HEK293 (cell line): ENCODE data around the gene MLLT1.
"Not testable (repeated sequence)": the region's sequence is repeated elsewhere in the genome, so short reads cannot be mapped to it uniquely, and the experiment has no call there.

Source experiments
- CTCF ChIA-PET: fragments of 350-600 bp; formaldehyde crosslinking; extraction: SDS; loops from one replicate; lab custom pipeline; 2021; ENCODE audit warnings: antibody characterized with exemption; lab: Yijun Ruan, JAX
- POLR2A ChIA-PET: fragments of 300-600 bp; formaldehyde crosslinking; extraction: SDS; loops from one replicate; lab custom pipeline; 2020; ENCODE audit warnings: antibody characterized with exemption, inconsistent platforms; lab: Yijun Ruan, JAX
- H3K27ac ChIP-seq: fragments of 200-500 bp; sonication (Bioruptor generic); 2 replicates; pipeline ENCODE4 v1.5.1; 2014; ENCODE audit warnings: low read depth, low read length, control low read depth, inconsistent platforms; ENCODE audit errors: extremely low read depth
- H3K36me3 ChIP-seq, 2 experiments: fragments of 200-500 bp in 1 of 2; sonication (Bioruptor generic) in 1 of 2; 1 replicate in 1 of 2; 2 replicates in 1 of 2; pipeline ENCODE4 v1.5.1; 2014 to 2017; ENCODE audit warnings: inconsistent platforms in 2 of 2, low read length in 2 of 2; ENCODE audit not compliant: control insufficient read depth in 2 of 2, insufficient read depth in 1 of 2
- H3K4me1 ChIP-seq: fragments of 200-500 bp; sonication (Bioruptor generic); 2 replicates; pipeline ENCODE4 v1.5.1; 2014; ENCODE audit warnings: mild to moderate bottlenecking, low read length, inconsistent platforms; ENCODE audit not compliant: control insufficient read depth, insufficient read depth
- H3K4me3 ChIP-seq: 2 replicates; pipeline ENCODE4 v1.5.1; 2011; ENCODE audit warnings: low read depth, mild to moderate bottlenecking, control low read depth, low read length, moderate library complexity
- H3K9me3 ChIP-seq: fragments of 200-500 bp; sonication (Bioruptor generic); 2 replicates; pipeline ENCODE4 v1.5.1; 2014; ENCODE audit warnings: low read depth, low read length, inconsistent platforms; ENCODE audit not compliant: control insufficient read depth, insufficient read depth
- HOXD13 ChIP-seq: sonication (generic); formaldehyde crosslinking; IDR thresholded peaks from 2 replicates; pipeline ENCODE4 v1.8.0; 2022; ENCODE audit warnings: missing genetic modification reagents, borderline replicate concordance
- KLF16 ChIP-seq: fragments of 450-650 bp; formaldehyde crosslinking; IDR thresholded peaks from 2 replicates; pipeline ENCODE4 v1.5.1; 2017; ENCODE audit warnings: missing biosample characterization, missing genetic modification characterization
- ZBTB48 ChIP-seq: fragments of 450-650 bp; formaldehyde crosslinking; IDR thresholded peaks from 2 replicates; pipeline ENCODE4 v1.5.1; 2016; ENCODE audit warnings: missing biosample characterization, missing genetic modification characterization
- ZBTB7A ChIP-seq: fragments of 450-650 bp; formaldehyde crosslinking; IDR thresholded peaks from 2 replicates; pipeline ENCODE4 v1.5.1; 2016; ENCODE audit warnings: low read depth, missing biosample characterization, missing genetic modification characterization
- ZFP69B ChIP-seq: fragments of 450-650 bp; formaldehyde crosslinking; IDR thresholded peaks from 2 replicates; pipeline ENCODE4 v1.5.1; 2016; ENCODE audit warnings: missing biosample characterization, missing genetic modification characterization
- ZNF114 ChIP-seq: fragments of 450-650 bp; formaldehyde crosslinking; IDR thresholded peaks from 2 replicates; pipeline ENCODE4 v1.5.0; 2017; ENCODE audit warnings: missing biosample characterization, missing genetic modification characterization
- ZNF146 ChIP-seq: fragments of 450-650 bp; formaldehyde crosslinking; IDR thresholded peaks from 2 replicates; pipeline ENCODE4 v1.5.1; 2016; ENCODE audit warnings: missing biosample characterization, missing genetic modification characterization
- ZNF223 ChIP-seq: fragments of 450-650 bp; formaldehyde crosslinking; IDR thresholded peaks from 2 replicates; pipeline ENCODE4 v1.5.1; 2016; ENCODE audit warnings: missing biosample characterization, missing genetic modification characterization
- ZNF24 ChIP-seq: fragments of 450-650 bp; formaldehyde crosslinking; IDR thresholded peaks from 2 replicates; pipeline ENCODE4 v1.5.1; 2016; ENCODE audit warnings: missing biosample characterization, missing genetic modification characterization
- ZNF37A ChIP-seq: fragments of 450-650 bp; IDR thresholded peaks from 2 replicates; pipeline ENCODE4 v1.5.1; 2018; ENCODE audit warnings: missing biosample characterization, missing genetic modification characterization
- ZNF433 ChIP-seq: fragments of 450-650 bp; formaldehyde crosslinking; IDR thresholded peaks from 2 replicates; pipeline ENCODE4 v1.5.1; 2016; ENCODE audit warnings: missing biosample characterization, missing genetic modification characterization, low read depth
- ZNF48 ChIP-seq: fragments of 450-650 bp; formaldehyde crosslinking; IDR thresholded peaks from 2 replicates; pipeline ENCODE4 v1.5.1; 2016; ENCODE audit warnings: missing biosample characterization, missing genetic modification characterization
- ZNF514 ChIP-seq: fragments of 450-650 bp; formaldehyde crosslinking; IDR thresholded peaks from 2 replicates; pipeline ENCODE4 v1.5.1; 2016; ENCODE audit warnings: missing biosample characterization, missing genetic modification characterization
- ZNF658 ChIP-seq: fragments of 450-650 bp; formaldehyde crosslinking; IDR thresholded peaks from 2 replicates; pipeline ENCODE4; 2016; ENCODE audit warnings: missing biosample characterization, missing genetic modification characterization
- ZNF664 ChIP-seq: fragments of 450-650 bp; formaldehyde crosslinking; IDR thresholded peaks from 2 replicates; pipeline ENCODE4 v1.5.1; 2016; ENCODE audit warnings: missing biosample characterization, missing genetic modification characterization
- ZNF707 ChIP-seq: fragments of 450-650 bp; formaldehyde crosslinking; IDR thresholded peaks from 2 replicates; pipeline ENCODE4 v1.5.1; 2016; ENCODE audit warnings: missing biosample characterization, missing genetic modification characterization
- ZNF830 ChIP-seq: fragments of 450-650 bp; IDR thresholded peaks from 2 replicates; pipeline ENCODE4 v1.5.0; 2018; ENCODE audit warnings: missing biosample characterization, missing genetic modification characterization, low read depth, mild to moderate bottlenecking, moderate library complexity
- ZXDB ChIP-seq: fragments of 450-650 bp; formaldehyde crosslinking; IDR thresholded peaks from 2 replicates; pipeline ENCODE4 v1.5.1; 2016; ENCODE audit warnings: missing biosample characterization, missing genetic modification characterization
- TF ChIP-seq, protein P1 (sequence below): fragments of 450-650 bp; formaldehyde crosslinking; IDR thresholded peaks from 2 replicates; pipeline ENCODE4 v1.5.1; 2016; ENCODE audit warnings: missing biosample characterization, missing genetic modification characterization
- TF ChIP-seq, protein P2 (sequence below): fragments of 450-650 bp; formaldehyde crosslinking; IDR thresholded peaks from 2 replicates; pipeline ENCODE4 v1.5.1; 2017; ENCODE audit warnings: missing biosample characterization, mild to moderate bottlenecking, missing genetic modification characterization, moderate library complexity
- TF ChIP-seq, protein P3 (sequence below): fragments of 450-650 bp; formaldehyde crosslinking; conservative IDR thresholded peaks from 2 replicates; pipeline ENCODE4 v1.5.1; 2016; ENCODE audit warnings: low read depth, missing biosample characterization, missing genetic modification characterization
- TF ChIP-seq, protein P4 (sequence below): fragments of 450-650 bp; formaldehyde crosslinking; IDR thresholded peaks from 2 replicates; pipeline ENCODE4 v1.5.1; 2016; ENCODE audit warnings: missing biosample characterization, missing genetic modification characterization

The MLLT1 gene

DNA sequence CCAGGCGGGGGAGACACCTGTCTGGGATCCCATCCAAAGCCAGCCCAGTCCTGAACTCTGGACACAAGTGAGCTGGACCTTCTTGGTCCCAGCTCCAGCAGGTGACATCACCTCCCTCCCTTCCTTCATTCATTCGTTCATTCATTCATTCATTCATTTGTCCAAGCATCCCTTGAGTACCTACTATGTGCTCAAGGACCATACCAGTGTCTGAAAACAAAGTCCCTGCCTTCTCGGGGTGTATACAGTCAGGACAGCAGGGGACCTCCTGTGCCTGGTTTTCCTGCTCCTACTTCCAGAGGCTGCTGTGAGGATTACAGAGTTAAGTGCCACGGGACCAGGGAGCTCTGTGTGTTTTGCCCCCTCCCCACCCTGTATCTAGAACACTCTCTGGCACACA, 39.6 kb upstream of the MLLT1 start:
- CTCF ChIA-PET: interaction anchor here (0.6 to 0.7 kb wide), 2 partner anchors 19 to 376 kb away, joined by 4 read pairs; no protein-coding TSS in a partner anchor
- no peak for TF ChIP-seq ZNF658 (tag by site-specific recombination)
- TF ChIP-seq, protein P1, sequence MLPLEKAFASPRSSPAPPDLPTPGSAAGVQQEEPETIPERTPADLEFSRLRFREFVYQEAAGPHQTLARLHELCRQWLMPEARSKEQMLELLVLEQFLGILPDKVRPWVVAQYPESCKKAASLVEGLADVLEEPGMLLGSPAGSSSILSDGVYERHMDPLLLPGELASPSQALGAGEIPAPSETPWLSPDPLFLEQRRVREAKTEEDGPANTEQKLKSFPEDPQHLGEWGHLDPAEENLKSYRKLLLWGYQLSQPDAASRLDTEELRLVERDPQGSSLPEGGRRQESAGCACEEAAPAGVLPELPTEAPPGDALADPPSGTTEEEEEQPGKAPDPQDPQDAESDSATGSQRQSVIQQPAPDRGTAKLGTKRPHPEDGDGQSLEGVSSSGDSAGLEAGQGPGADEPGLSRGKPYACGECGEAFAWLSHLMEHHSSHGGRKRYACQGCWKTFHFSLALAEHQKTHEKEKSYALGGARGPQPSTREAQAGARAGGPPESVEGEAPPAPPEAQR (tag by site-specific recombination): no peak
- no peak for TF ChIP-seq ZNF48 (tag by site-specific recombination)
- TF ChIP-seq ZNF664 (tag by site-specific recombination): no peak
- TF ChIP-seq KLF16: no peak
- TF ChIP-seq ZBTB48 (tag by site-specific recombination): no peak
- no peak for TF ChIP-seq HOXD13 (CRISPR knock-in tag)
- no peak for TF ChIP-seq ZNF707 (tag by site-specific recombination)
- TF ChIP-seq ZFP69B (tag by site-specific recombination): no peak
- no peak for TF ChIP-seq ZNF24 (tag by site-specific recombination)
- no peak for TF ChIP-seq ZNF433 (tag by site-specific recombination)
- no peak for TF ChIP-seq ZNF114 (tag by site-specific recombination)
- no peak for TF ChIP-seq ZNF514
- TF ChIP-seq ZNF223 (tag by site-specific recombination): no peak
- no peak for TF ChIP-seq ZNF830
- no peak for TF ChIP-seq ZNF37A
- TF ChIP-seq ZNF146 (tag by site-specific recombination): no peak
- TF ChIP-seq, protein P2, sequence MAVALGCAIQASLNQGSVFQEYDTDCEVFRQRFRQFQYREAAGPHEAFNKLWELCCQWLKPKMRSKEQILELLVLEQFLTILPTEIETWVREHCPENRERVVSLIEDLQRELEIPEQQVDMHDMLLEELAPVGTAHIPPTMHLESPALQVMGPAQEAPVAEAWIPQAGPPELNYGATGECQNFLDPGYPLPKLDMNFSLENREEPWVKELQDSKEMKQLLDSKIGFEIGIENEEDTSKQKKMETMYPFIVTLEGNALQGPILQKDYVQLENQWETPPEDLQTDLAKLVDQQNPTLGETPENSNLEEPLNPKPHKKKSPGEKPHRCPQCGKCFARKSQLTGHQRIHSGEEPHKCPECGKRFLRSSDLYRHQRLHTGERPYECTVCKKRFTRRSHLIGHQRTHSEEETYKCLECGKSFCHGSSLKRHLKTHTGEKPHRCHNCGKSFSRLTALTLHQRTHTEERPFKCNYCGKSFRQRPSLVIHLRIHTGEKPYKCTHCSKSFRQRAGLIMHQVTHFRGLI (tag by site-specific recombination): no peak
- TF ChIP-seq, protein P3, sequence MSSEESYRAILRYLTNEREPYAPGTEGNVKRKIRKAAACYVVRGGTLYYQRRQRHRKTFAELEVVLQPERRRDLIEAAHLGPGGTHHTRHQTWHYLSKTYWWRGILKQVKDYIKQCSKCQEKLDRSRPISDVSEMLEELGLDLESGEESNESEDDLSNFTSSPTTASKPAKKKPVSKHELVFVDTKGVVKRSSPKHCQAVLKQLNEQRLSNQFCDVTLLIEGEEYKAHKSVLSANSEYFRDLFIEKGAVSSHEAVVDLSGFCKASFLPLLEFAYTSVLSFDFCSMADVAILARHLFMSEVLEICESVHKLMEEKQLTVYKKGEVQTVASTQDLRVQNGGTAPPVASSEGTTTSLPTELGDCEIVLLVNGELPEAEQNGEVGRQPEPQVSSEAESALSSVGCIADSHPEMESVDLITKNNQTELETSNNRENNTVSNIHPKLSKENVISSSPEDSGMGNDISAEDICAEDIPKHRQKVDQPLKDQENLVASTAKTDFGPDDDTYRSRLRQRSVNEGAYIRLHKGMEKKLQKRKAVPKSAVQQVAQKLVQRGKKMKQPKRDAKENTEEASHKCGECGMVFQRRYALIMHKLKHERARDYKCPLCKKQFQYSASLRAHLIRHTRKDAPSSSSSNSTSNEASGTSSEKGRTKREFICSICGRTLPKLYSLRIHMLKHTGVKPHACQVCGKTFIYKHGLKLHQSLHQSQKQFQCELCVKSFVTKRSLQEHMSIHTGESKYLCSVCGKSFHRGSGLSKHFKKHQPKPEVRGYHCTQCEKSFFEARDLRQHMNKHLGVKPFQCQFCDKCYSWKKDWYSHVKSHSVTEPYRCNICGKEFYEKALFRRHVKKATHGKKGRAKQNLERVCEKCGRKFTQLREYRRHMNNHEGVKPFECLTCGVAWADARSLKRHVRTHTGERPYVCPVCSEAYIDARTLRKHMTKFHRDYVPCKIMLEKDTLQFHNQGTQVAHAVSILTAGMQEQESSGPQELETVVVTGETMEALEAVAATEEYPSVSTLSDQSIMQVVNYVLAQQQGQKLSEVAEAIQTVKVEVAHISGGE (tag by site-specific recombination): no peak
- no peak for TF ChIP-seq ZXDB
- Histone ChIP-seq H3K9me3 (no peaks in the 10 kb centered on the region), H3K4me3 (no peak overlapping the region), H3K27ac (no peak overlapping the region), H3K4me1 (no peaks in the 10 kb centered on the region), H3K36me3 (no peaks in the 10 kb centered on the region)
- POLR2A ChIA-PET: interaction anchor here (0.6 kb wide), 1 partner anchor 17 kb away, joined by 4 read pairs; no protein-coding TSS in a partner anchor

DNA sequence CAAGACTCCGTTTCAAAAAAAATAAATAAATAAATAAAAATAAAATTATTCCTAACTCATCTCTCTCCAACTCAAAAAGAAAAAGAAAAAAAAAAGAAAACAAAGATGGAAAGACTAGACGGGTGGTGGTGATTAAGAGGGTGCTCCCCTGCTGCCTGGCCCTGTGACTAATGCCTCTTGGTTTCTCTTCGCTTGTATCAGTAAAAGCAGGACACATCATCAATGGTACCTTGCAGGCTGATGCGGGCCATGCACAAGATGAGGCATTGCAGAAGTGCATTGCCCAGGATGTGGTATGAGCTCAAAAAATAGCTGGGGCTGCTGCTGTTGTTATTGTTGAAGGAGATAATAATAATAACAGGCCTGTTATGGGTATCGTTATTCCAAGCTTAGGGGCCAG, 39.0 kb upstream of the MLLT1 start:
- no peaks in the 10 kb centered on the region for H3K4me1 ChIP-seq
- TF ChIP-seq, protein P4, sequence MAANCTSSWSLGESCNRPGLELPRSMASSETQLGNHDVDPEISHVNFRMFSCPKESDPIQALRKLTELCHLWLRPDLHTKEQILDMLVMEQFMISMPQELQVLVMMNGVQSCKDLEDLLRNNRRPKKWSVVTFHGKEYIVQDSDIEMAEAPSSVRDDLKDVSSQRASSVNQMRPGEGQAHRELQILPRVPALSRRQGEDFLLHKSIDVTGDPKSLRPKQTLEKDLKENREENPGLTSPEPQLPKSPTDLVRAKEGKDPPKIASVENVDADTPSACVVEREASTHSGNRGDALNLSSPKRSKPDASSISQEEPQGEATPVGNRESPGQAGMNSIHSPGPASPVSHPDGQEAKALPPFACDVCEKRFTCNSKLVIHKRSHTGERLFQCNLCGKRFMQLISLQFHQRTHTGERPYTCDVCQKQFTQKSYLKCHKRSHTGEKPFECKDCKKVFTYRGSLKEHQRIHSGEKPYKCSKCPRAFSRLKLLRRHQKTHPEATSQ (tag by site-specific recombination): no peak
- no peak for TF ChIP-seq ZBTB7A
- H3K36me3 ChIP-seq: no peaks in the 10 kb centered on the region
- H3K4me3 ChIP-seq: no peak overlapping the region
- no peak overlapping the region for H3K27ac ChIP-seq
- no peaks in the 10 kb centered on the region for H3K9me3 ChIP-seq
- POLR2A ChIA-PET: no interaction called here
- CTCF ChIA-PET: no interaction called here

DNA sequence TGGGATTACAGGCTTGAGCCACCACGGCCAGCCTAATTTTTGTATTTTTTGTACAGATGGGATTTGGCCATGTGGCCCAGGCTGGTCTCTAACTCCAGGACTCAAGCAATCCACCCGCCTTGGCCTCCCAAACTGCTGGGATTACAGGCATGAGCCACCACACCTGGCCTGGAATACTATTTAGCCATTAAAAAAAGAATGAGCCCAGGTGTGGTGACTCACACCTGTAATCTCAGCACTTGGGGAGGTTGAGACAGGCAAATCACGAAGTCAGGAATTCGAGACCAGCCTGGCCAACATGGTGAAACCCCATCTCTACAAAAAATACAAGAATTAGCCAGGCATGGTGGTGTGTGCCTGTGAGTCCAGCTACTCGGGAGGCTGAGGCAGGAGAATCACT, 35.9 kb upstream of the MLLT1 start:
- CTCF ChIA-PET: interaction anchor here (0.6 kb wide), 1 partner anchor 9 kb away, joined by 3 read pairs; no protein-coding TSS in a partner anchor
- H3K36me3 ChIP-seq, H3K4me3 ChIP-seq, POLR2A ChIA-PET, H3K9me3 ChIP-seq, H3K4me1 ChIP-seq, H3K27ac ChIP-seq: not testable (repeated sequence)
